GM23338 (cell line): ENCODE results near the gene L1CAM. TPM values are rescaled to one million over a fixed set of nuclear protein-coding genes. Genes with fewer than 3 reads are reported as not detected.

Experiments
- ATAC-seq: fragments of 200-7000 bp; cut with Tn5 transposase; 3 replicates; pipeline ENCODE4 v1.9.1; 2020
- DNase-seq: peaks from one replicate; pipeline ENCODE4 v3.0.0-alpha.2; 2015; ENCODE audit warnings: low spot score
- H2AFZ ChIP-seq: fragments of 200-600 bp; sonication (generic); 2 replicates; pipeline ENCODE4 v1.8.0; 2016; ENCODE audit warnings: antibody characterized with exemption, mild to moderate bottlenecking, moderate library complexity
- H3F3A ChIP-seq: fragments of 200-600 bp; sonication (generic); replicated peaks from 2 replicates; pipeline ENCODE4 v1.8.0; 2017; ENCODE audit warnings: antibody characterized with exemption, mixed run types, low read depth
- H3K27ac ChIP-seq: fragments of 200-600 bp; sonication (generic); 2 replicates; pipeline ENCODE4 v1.6.1; 2016; ENCODE audit warnings: low read depth
- H3K27me3 ChIP-seq: fragments of 200-600 bp; sonication (generic); 2 replicates; pipeline ENCODE4 v1.8.0; 2016; ENCODE audit warnings: mild to moderate bottlenecking, mixed run types, moderate library complexity; ENCODE audit not compliant: insufficient read depth
- H3K36me3 ChIP-seq: fragments of 200-600 bp; sonication (generic); 2 replicates; pipeline ENCODE4 v1.8.0; 2016; ENCODE audit warnings: mild to moderate bottlenecking; ENCODE audit not compliant: insufficient read depth
- H3K4me1 ChIP-seq: fragments of 200-600 bp; sonication (generic); 2 replicates; pipeline ENCODE4 v1.8.0; 2016; ENCODE audit warnings: mild to moderate bottlenecking, moderate library complexity; ENCODE audit not compliant: insufficient read depth
- H3K4me2 ChIP-seq: fragments of 200-600 bp; sonication (generic); 2 replicates; pipeline ENCODE4 v1.7.1; 2017; ENCODE audit warnings: mixed run types
- H3K4me3 ChIP-seq: fragments of 200-600 bp; sonication (generic); 2 replicates; pipeline ENCODE4 v1.6.1; 2016; ENCODE audit warnings: mixed run types
- H3K79me2 ChIP-seq: fragments of 200-600 bp; sonication (generic); replicated peaks from 2 replicates; pipeline ENCODE4 v1.8.0; 2017; ENCODE audit warnings: mild to moderate bottlenecking; ENCODE audit not compliant: insufficient read depth
- H3K9me2 ChIP-seq: fragments of 200-600 bp; sonication (generic); 2 replicates; pipeline ENCODE4 v1.8.0; 2017; ENCODE audit not compliant: insufficient read depth
- H4K20me1 ChIP-seq: fragments of 200-600 bp; sonication (generic); replicated peaks from 2 replicates; pipeline ENCODE4 v1.8.0; 2017; ENCODE audit warnings: mild to moderate bottlenecking; ENCODE audit not compliant: insufficient read depth
- H3K27ac Mint-ChIP-seq: 2 replicates; pipeline ENCODE4 v1.8.0; 2020; ENCODE audit warnings: inconsistent platforms, mild to moderate bottlenecking, moderate library complexity, mixed read lengths
- H3K27me3 Mint-ChIP-seq: 3 replicates; pipeline ENCODE4 v1.8.0; 2022; ENCODE audit warnings: low read depth, mild to moderate bottlenecking, moderate library complexity, mixed read lengths, inconsistent platforms; ENCODE audit not compliant: insufficient read depth, poor library complexity
- H3K36me3 Mint-ChIP-seq: 3 replicates; pipeline ENCODE4 v1.8.0; 2021; ENCODE audit warnings: low read depth, mild to moderate bottlenecking, inconsistent platforms, moderate library complexity, mixed read lengths
- H3K4me1 Mint-ChIP-seq: 3 replicates; pipeline ENCODE4 v1.8.0; 2020; ENCODE audit warnings: mild to moderate bottlenecking, inconsistent platforms, mixed read lengths
- H3K4me3 Mint-ChIP-seq: 3 replicates; pipeline ENCODE4 v1.8.0; 2021; ENCODE audit warnings: moderate library complexity, mild to moderate bottlenecking, inconsistent platforms, mixed read lengths
- H3K9me3 Mint-ChIP-seq: 3 replicates; pipeline ENCODE4 v1.8.0; 2020; ENCODE audit warnings: moderate library complexity, mild to moderate bottlenecking, inconsistent platforms, mixed read lengths
- CREB1 ChIP-seq: fragments of 250-450 bp; sonication (Bioruptor Pico); IDR thresholded peaks from 2 replicates; pipeline ENCODE4 v1.5.0; 2020; ENCODE audit warnings: low read depth, mild to moderate bottlenecking, moderate library complexity
- EZH2 ChIP-seq: fragments of 200-600 bp; sonication (generic); IDR thresholded peaks from one replicate; pipeline ENCODE4 v1.8.0; 2017; ENCODE audit warnings: antibody characterized with exemption, mild to moderate bottlenecking, low read depth; ENCODE audit not compliant: unreplicated experiment
- EZH2phosphoT487 ChIP-seq: fragments of 200-600 bp; sonication (generic); IDR thresholded peaks from one replicate; pipeline ENCODE4 v1.8.1; 2018; ENCODE audit warnings: antibody characterized with exemption; ENCODE audit not compliant: unreplicated experiment
- JUNB ChIP-seq: IDR thresholded peaks from one replicate; pipeline ENCODE4 v1.6.1; 2016; ENCODE audit warnings: antibody characterized with exemption; ENCODE audit not compliant: unreplicated experiment
- NANOG ChIP-seq: IDR thresholded peaks from 2 replicates; pipeline ENCODE4 v1.6.1; 2016; ENCODE audit warnings: antibody characterized with exemption, borderline replicate concordance
- POLR2AphosphoS5 ChIP-seq: IDR thresholded peaks from 2 replicates; pipeline ENCODE4 v1.6.1; 2016; ENCODE audit warnings: antibody characterized with exemption, low read depth
- STAT1 ChIP-seq: IDR thresholded peaks from one replicate; pipeline ENCODE4 v1.6.1; 2016; ENCODE audit warnings: antibody characterized with exemption; ENCODE audit not compliant: unreplicated experiment
- ZNF114 ChIP-seq: fragments of 250-450 bp; sonication (Bioruptor Pico); IDR thresholded peaks from 2 replicates; pipeline ENCODE4 v1.5.0; 2020; ENCODE audit warnings: mild to moderate bottlenecking, moderate library complexity
- ZNF331 ChIP-seq: fragments of 250-450 bp; sonication (Bioruptor Pico); IDR thresholded peaks from 2 replicates; pipeline ENCODE4 v1.5.0; 2020; ENCODE audit warnings: low read depth, mild to moderate bottlenecking, moderate library complexity
- polyA plus RNA-seq: library from polyadenylated mRNA; unstranded; fragments of >200 nt; fragmentation: Nextera tagmentation; extraction: Ambion mirVana; gene quantifications from 2 replicates; pipeline ENCODE4 v1.2.1, GENCODE V29; 2016
- total RNA-seq: library from RNA; depleted of rRNA; stranded (reverse); fragments of >200 nt; shearing (Covaris generic); gene quantifications from 2 replicates; pipeline ENCODE4 v1.2.3, GENCODE V29; 2014
- TF ChIP-seq, protein P1 (sequence below): IDR thresholded peaks from one replicate; pipeline ENCODE4 v1.6.1; 2018; ENCODE audit warnings: antibody characterized with exemption; ENCODE audit not compliant: unreplicated experiment
- TF ChIP-seq, protein P2 (sequence below), 2 experiments: fragments of 200-600 bp in 1 of 2; sonication (generic) in 1 of 2; conservative IDR thresholded peaks; 2 replicates each; pipeline versions ENCODE4 v1.5.1 to v1.6.1; 2016 to 2017; ENCODE audit warnings: antibody characterized with exemption in 2 of 2, low read depth in 2 of 2, mild to moderate bottlenecking in 2 of 2, moderate library complexity in 1 of 2

L1CAM gene
- total and polyA plus RNA-seq, 2 experiments from 2014 or later: 7.4 to 29.2 TPM

DNA sequence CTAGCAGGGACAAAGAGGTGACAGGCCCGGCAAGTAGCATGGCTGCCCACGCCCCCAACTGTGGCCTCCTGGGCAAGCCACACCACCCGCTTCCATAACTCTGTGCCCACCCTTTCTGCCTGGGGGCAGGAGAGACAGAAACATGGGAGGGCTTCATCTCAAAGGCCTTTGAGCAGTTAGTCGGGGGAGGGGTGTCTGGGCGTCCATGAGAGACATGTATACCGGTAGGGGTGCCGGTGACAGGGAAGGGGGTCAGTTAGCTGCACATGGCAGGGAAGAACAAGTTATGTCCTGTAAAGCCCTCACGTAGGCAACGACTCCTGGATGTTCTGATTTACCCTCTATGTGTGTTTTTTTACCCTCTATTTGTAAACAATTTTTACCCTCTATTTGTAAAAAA is 64.9 kb downstream of the L1CAM start:
- H3K36me3 Mint-ChIP-seq: peaks cover 21% of the 10 kb centered on the region; the same call in 2 of the 3 replicates

DNA sequence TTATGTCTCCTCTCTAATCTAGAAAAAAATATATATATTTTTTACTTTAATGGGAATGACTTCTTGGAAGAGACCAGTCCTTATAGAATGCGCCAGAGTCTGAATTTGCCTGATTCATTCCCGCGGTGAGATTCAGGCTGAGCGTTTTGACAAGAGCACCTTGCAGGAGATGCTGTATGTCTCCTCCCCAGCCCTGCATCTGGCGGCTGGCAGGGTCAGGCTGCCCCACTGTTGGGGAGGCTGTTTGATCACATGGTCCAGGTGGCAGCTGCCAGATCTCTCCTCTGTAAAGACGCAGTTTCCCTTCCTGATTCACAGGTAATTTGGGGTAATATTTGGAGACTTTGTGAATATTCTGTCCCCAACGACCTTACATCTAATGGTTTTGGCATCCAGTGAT is 65.4 kb downstream of the L1CAM start:
- Histone ChIP-seq H3K4me1 (peaks cover 47% of the 10 kb centered on the region), H3K4me3 (no peak overlapping the region), H3K4me2 (peak overlapping the region; percentile 26; the same call in 1 of the 2 replicates), H3F3A (0 out of 2 replicates have a peak, but pooled peaks cover 2% of the 10 kb centered on the region), H3K27ac (0 out of 2 replicates have a peak overlapping the region, but pooled peaks have one; percentile 32), H3K9me2 (no peaks in the 10 kb centered on the region), H2AFZ (no peak overlapping the region), H3K79me2 (peaks cover 95% of the 10 kb centered on the region), H3K36me3 (no peaks in the 10 kb centered on the region), H4K20me1 (peaks cover 13% of the 10 kb centered on the region), H3K27me3 (no peaks in the 10 kb centered on the region)
- peaks cover 21% of the 10 kb centered on the region; the same call in 2 of the 3 replicates for H3K36me3 Mint-ChIP-seq
- no peak for DNase-seq
- no peaks in the 10 kb centered on the region for H3K9me3 Mint-ChIP-seq
- H3K27ac Mint-ChIP-seq: 0 out of 2 replicates have a peak overlapping the region, but pooled peaks have one; percentile 59
- H3K4me1 Mint-ChIP-seq: peaks cover 53% of the 10 kb centered on the region
- no peak overlapping the region for H3K4me3 Mint-ChIP-seq
- ATAC-seq: no peak
- peaks cover 13% of the 10 kb centered on the region for H3K27me3 Mint-ChIP-seq
- TF ChIP-seq EZH2 (no peak), EZH2phosphoT487 (no peak), ZNF114 (no peak), JUNB (no peak), STAT1 (no peak), POLR2AphosphoS5 (no peak), ZNF331 (CRISPR knock-in tag) (no peak), CREB1 (CRISPR knock-in tag) (no peak), NANOG (no peak)
- TF ChIP-seq, protein P1, sequence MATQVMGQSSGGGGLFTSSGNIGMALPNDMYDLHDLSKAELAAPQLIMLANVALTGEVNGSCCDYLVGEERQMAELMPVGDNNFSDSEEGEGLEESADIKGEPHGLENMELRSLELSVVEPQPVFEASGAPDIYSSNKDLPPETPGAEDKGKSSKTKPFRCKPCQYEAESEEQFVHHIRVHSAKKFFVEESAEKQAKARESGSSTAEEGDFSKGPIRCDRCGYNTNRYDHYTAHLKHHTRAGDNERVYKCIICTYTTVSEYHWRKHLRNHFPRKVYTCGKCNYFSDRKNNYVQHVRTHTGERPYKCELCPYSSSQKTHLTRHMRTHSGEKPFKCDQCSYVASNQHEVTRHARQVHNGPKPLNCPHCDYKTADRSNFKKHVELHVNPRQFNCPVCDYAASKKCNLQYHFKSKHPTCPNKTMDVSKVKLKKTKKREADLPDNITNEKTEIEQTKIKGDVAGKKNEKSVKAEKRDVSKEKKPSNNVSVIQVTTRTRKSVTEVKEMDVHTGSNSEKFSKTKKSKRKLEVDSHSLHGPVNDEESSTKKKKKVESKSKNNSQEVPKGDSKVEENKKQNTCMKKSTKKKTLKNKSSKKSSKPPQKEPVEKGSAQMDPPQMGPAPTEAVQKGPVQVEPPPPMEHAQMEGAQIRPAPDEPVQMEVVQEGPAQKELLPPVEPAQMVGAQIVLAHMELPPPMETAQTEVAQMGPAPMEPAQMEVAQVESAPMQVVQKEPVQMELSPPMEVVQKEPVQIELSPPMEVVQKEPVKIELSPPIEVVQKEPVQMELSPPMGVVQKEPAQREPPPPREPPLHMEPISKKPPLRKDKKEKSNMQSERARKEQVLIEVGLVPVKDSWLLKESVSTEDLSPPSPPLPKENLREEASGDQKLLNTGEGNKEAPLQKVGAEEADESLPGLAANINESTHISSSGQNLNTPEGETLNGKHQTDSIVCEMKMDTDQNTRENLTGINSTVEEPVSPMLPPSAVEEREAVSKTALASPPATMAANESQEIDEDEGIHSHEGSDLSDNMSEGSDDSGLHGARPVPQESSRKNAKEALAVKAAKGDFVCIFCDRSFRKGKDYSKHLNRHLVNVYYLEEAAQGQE: no peak
- TF ChIP-seq, protein P2, sequence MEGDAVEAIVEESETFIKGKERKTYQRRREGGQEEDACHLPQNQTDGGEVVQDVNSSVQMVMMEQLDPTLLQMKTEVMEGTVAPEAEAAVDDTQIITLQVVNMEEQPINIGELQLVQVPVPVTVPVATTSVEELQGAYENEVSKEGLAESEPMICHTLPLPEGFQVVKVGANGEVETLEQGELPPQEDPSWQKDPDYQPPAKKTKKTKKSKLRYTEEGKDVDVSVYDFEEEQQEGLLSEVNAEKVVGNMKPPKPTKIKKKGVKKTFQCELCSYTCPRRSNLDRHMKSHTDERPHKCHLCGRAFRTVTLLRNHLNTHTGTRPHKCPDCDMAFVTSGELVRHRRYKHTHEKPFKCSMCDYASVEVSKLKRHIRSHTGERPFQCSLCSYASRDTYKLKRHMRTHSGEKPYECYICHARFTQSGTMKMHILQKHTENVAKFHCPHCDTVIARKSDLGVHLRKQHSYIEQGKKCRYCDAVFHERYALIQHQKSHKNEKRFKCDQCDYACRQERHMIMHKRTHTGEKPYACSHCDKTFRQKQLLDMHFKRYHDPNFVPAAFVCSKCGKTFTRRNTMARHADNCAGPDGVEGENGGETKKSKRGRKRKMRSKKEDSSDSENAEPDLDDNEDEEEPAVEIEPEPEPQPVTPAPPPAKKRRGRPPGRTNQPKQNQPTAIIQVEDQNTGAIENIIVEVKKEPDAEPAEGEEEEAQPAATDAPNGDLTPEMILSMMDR (conservative IDR thresholded peaks at IDR 0.05; ENCODE audit: low read depth in 2 of 2): no peak

More for the DNA sequence above, 64.9 kb downstream of the L1CAM start:
- H3K9me2 ChIP-seq: no peaks in the 10 kb centered on the region
- H3F3A ChIP-seq: 0 out of 2 replicates have a peak, but pooled peaks cover 2% of the 10 kb centered on the region
- DNase-seq (no peak), ATAC-seq (no peak)
- H3K36me3 ChIP-seq: no peaks in the 10 kb centered on the region
- peaks cover 99% of the 10 kb centered on the region for H3K79me2 ChIP-seq
- H3K27me3 Mint-ChIP-seq: peaks cover 13% of the 10 kb centered on the region
- TF ChIP-seq, protein P1: no peak
- peaks cover 56% of the 10 kb centered on the region for H3K4me1 Mint-ChIP-seq
- H3K4me3 ChIP-seq: no peak overlapping the region
- no peaks in the 10 kb centered on the region for H3K27me3 ChIP-seq
- 0 out of 2 replicates have a peak overlapping the region, but pooled peaks have one; percentile 59 for H3K27ac Mint-ChIP-seq
- 0 out of 2 replicates have a peak overlapping the region, but pooled peaks have one; percentile 32 for H3K27ac ChIP-seq
- H3K9me3 Mint-ChIP-seq: no peaks in the 10 kb centered on the region
- H3K4me2 ChIP-seq: peak overlapping the region; percentile 26; the same call in 1 of the 2 replicates
- H3K4me3 Mint-ChIP-seq: no peak overlapping the region
- H3K4me1 ChIP-seq: peaks cover 51% of the 10 kb centered on the region
- no peak overlapping the region for H2AFZ ChIP-seq
- H4K20me1 ChIP-seq: peaks cover 13% of the 10 kb centered on the region
